ENCODE data around the gene LDLRAD3.

LDLRAD3 gene

DNA sequence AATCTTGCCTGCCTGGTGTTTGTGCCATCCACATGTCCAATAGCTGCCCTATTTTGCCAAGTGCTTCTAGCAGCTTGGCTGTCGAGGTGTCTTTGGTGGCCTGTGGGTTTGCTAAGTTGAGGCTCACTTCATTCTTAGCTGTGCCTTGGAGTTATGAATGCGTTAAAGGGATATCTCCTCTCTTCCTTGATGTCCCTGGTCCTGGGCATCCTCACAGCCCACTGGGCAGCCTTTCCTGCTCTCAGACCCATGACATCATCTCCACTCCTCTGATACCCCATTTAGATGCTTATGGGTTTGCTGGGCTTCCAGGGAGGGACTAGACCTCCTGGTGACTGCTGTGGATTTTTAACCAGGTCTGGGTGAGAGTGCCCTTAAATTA, 1.3 kb downstream of the LDLRAD3 start:
- TF ChIP-seq, protein P1, sequence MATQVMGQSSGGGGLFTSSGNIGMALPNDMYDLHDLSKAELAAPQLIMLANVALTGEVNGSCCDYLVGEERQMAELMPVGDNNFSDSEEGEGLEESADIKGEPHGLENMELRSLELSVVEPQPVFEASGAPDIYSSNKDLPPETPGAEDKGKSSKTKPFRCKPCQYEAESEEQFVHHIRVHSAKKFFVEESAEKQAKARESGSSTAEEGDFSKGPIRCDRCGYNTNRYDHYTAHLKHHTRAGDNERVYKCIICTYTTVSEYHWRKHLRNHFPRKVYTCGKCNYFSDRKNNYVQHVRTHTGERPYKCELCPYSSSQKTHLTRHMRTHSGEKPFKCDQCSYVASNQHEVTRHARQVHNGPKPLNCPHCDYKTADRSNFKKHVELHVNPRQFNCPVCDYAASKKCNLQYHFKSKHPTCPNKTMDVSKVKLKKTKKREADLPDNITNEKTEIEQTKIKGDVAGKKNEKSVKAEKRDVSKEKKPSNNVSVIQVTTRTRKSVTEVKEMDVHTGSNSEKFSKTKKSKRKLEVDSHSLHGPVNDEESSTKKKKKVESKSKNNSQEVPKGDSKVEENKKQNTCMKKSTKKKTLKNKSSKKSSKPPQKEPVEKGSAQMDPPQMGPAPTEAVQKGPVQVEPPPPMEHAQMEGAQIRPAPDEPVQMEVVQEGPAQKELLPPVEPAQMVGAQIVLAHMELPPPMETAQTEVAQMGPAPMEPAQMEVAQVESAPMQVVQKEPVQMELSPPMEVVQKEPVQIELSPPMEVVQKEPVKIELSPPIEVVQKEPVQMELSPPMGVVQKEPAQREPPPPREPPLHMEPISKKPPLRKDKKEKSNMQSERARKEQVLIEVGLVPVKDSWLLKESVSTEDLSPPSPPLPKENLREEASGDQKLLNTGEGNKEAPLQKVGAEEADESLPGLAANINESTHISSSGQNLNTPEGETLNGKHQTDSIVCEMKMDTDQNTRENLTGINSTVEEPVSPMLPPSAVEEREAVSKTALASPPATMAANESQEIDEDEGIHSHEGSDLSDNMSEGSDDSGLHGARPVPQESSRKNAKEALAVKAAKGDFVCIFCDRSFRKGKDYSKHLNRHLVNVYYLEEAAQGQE (IDR thresholded peaks at IDR 0.05; ENCODE audit: low read depth) = no peak
- no peak for TF ChIP-seq TAF1 (IDR thresholded peaks at IDR 0.05; ENCODE audit: low read depth)
- TF ChIP-seq EP300 (IDR thresholded peaks at IDR 0.05; ENCODE audit: borderline replicate concordance) = no peak
- no peak for TF ChIP-seq TEAD4 (IDR thresholded peaks at IDR 0.05)
- TF ChIP-seq ZBTB7A (IDR thresholded peaks at IDR 0.05; ENCODE audit: low read depth) = no peak
- TF ChIP-seq, protein P2, sequence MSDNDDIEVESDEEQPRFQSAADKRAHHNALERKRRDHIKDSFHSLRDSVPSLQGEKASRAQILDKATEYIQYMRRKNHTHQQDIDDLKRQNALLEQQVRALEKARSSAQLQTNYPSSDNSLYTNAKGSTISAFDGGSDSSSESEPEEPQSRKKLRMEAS (IDR thresholded peaks at IDR 0.05) = no peak

DNA sequence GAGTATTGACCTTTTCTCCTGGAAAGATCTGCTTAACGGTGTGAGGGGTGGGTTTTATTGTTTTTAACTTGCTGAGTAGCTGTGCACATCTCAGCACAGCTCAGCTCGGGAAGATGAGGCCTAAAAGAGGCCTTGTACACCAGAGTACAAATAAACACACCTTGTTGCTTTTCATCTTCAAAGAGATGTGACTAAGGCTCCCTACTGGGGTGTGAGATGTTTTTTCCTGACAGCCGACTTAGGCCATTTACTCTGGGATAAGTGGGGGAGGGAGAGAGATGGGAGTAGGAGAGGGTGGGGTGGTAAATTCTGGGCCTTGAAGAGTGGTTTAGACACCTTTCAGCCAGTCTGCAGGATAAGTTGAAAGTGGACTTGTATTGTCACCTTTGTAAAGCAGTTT, 2.9 kb downstream of the LDLRAD3 start:
- TF ChIP-seq CREB1 (IDR thresholded peaks at IDR 0.05; ENCODE audit: low read depth) (no peak), RAD21 (IDR thresholded peaks at IDR 0.05; ENCODE audit: low read depth) (no peak), ZBTB7A (IDR thresholded peaks at IDR 0.05; ENCODE audit: low read depth) (no peak), EGR1 (IDR thresholded peaks at IDR 0.05) (no peak), FOXM1 (IDR thresholded peaks at IDR 0.05; ENCODE audit: borderline replicate concordance, low read depth) (no peak), EP300 (IDR thresholded peaks at IDR 0.05; ENCODE audit: borderline replicate concordance) (no peak), NFIC (IDR thresholded peaks at IDR 0.05) (no peak), CEBPB (IDR thresholded peaks at IDR 0.05) (no peak), YY1 (IDR thresholded peaks at IDR 0.05; ENCODE audit: low read depth) (no peak), TEAD4 (IDR thresholded peaks at IDR 0.05) (no peak), TCF12 (IDR thresholded peaks at IDR 0.05; ENCODE audit: low read depth) (no peak)
- TF ChIP-seq, protein P3, sequence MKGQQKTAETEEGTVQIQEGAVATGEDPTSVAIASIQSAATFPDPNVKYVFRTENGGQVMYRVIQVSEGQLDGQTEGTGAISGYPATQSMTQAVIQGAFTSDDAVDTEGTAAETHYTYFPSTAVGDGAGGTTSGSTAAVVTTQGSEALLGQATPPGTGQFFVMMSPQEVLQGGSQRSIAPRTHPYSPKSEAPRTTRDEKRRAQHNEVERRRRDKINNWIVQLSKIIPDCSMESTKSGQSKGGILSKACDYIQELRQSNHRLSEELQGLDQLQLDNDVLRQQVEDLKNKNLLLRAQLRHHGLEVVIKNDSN (IDR thresholded peaks at IDR 0.05) = no peak
- TF ChIP-seq, protein P1 (IDR thresholded peaks at IDR 0.05; ENCODE audit: low read depth) = no peak
- TF ChIP-seq, protein P2 (IDR thresholded peaks at IDR 0.05) = no peak

DNA sequence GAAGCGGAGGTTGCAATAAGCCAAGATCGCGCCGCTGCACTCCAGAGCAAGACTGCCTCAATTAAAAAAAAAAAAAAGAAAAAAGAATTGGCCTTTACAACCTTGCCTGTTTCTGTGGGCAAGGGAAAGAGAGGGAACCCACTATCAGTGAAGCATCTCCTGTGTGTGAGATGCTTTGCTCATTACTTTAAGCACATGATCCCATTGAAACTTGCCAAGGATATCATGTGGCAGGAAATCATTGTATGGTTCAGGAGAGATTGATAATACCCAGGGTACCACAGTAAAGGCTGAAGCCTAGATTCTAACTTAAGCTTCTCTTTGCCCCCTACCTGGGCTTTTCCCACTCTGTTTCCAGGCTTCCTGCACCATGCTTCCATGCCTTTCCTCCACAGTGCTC, 3.6 kb downstream of the LDLRAD3 start:
- no peak for TF ChIP-seq ZBTB7A (IDR thresholded peaks at IDR 0.05; ENCODE audit: low read depth)

DNA sequence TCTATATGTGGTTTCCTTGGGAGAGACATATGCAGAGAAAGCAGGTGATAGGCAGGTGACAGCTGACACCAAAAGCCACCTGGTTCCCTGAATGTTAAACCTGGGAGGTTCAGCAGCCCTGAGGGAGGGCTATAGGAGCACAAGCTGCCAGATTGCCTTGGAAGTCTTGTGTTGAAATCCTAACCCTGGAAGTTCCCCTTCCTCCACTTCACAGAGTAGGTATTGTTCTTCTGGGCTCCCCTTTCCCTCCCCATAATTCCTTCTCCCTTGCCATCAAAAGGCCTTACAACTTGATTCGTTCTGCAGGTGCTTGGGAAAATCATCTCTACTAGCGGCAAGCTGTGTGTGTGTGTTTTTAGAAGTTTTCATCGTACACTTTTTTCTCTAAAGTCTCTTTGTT, 5.4 kb downstream of the LDLRAD3 start:
- TF ChIP-seq ZBTB7A (IDR thresholded peaks at IDR 0.05; ENCODE audit: low read depth) (no peak), TEAD4 (IDR thresholded peaks at IDR 0.05) (no peak), EGR1 (IDR thresholded peaks at IDR 0.05) (no peak), CEBPB (IDR thresholded peaks at IDR 0.05) (no peak)
- TF ChIP-seq, protein P2 (IDR thresholded peaks at IDR 0.05) = no peak

DNA sequence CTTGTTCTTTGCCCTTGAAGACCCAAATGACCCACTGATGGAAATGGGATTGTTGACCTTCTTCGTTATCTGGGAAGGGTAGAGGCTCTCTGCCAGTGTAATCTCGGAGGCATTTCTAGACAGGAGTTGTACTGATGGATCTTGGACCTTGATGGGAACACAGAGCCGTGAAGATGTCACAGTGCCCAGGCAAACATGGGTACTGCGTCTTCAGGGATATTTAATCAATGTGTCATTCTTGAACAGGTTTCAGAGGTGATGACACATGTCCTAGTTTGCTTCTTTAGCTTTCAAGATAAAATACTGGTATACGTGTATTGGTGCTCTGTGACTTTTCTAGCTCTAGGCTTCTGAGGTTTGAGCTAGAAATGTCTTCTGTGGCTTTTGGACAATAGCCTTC, 6.2 kb downstream of the LDLRAD3 start:
- TF ChIP-seq YY1 (IDR thresholded peaks at IDR 0.05; ENCODE audit: low read depth) (no peak), NFIC (IDR thresholded peaks at IDR 0.05) (no peak), ZBTB7A (IDR thresholded peaks at IDR 0.05; ENCODE audit: low read depth) (no peak), CEBPB (IDR thresholded peaks at IDR 0.05) (no peak), RAD21 (IDR thresholded peaks at IDR 0.05; ENCODE audit: low read depth) (no peak), FOXM1 (IDR thresholded peaks at IDR 0.05; ENCODE audit: borderline replicate concordance, low read depth) (no peak), EGR1 (IDR thresholded peaks at IDR 0.05) (no peak), TAF1 (IDR thresholded peaks at IDR 0.05; ENCODE audit: low read depth) (no peak), CREB1 (IDR thresholded peaks at IDR 0.05; ENCODE audit: low read depth) (no peak), TCF12 (IDR thresholded peaks at IDR 0.05; ENCODE audit: low read depth) (no peak), EP300 (IDR thresholded peaks at IDR 0.05; ENCODE audit: borderline replicate concordance) (no peak)
- TF ChIP-seq, protein P1 (IDR thresholded peaks at IDR 0.05; ENCODE audit: low read depth) = no peak
- TF ChIP-seq, protein P3 (IDR thresholded peaks at IDR 0.05) = no peak
- TF ChIP-seq, protein P2 (IDR thresholded peaks at IDR 0.05) = no peak
